Chondrocyte (in vitro differentiated cells): Measurements from ENCODE around the gene NANOGP8. TPM values are rescaled to one million over a fixed set of nuclear protein-coding genes. Genes with fewer than 3 reads are reported as not detected.
"Not testable (repeated sequence)": the region's sequence is repeated elsewhere in the genome, so short reads cannot be mapped to it uniquely, and the experiment has no call there.

Experiments
- DNase-seq: peaks from one replicate; pipeline ENCODE4 v3.0.0; 2021; ENCODE audit warnings: mixed read lengths, low spot score
- H3K27ac Mint-ChIP-seq: one replicate; pipeline ENCODE4 v1.8.0; 2021; ENCODE audit warnings: mild to moderate bottlenecking, moderate library complexity, mixed read lengths; ENCODE audit not compliant: unreplicated experiment
- H3K27me3 Mint-ChIP-seq: 2 replicates; pipeline ENCODE4 v1.8.0; 2021; ENCODE audit warnings: low read depth, mixed read lengths
- H3K36me3 Mint-ChIP-seq: 2 replicates; pipeline ENCODE4 v1.8.0; 2021; ENCODE audit warnings: low read depth, mixed read lengths
- H3K4me1 Mint-ChIP-seq: 2 replicates; pipeline ENCODE4 v1.8.0; 2021; ENCODE audit warnings: low read depth, mild to moderate bottlenecking, mixed read lengths
- H3K4me3 Mint-ChIP-seq: one replicate; pipeline ENCODE4 v1.8.0; 2021; ENCODE audit warnings: mild to moderate bottlenecking, moderate library complexity, mixed read lengths; ENCODE audit not compliant: unreplicated experiment
- H3K9me3 Mint-ChIP-seq: 2 replicates; pipeline ENCODE4 v1.8.0; 2021; ENCODE audit warnings: low read depth, mixed read lengths
- CTCF ChIP-seq: fragments of 200-600 bp; sonication (generic); IDR thresholded peaks from 2 replicates; pipeline ENCODE4 v1.5.0; 2021; ENCODE audit warnings: antibody characterized with exemption, mild to moderate bottlenecking, moderate library complexity
- total RNA-seq: library from RNA; stranded (reverse); gene quantifications from 3 replicates; pipeline ENCODE4 v1.2.1, GENCODE V29; 2021

Gene NANOGP8
- total RNA-seq, 1 donor from 2014 or later: not detected

GRCh38 chr15:35089551-35089950 is 4.5 kb upstream of the NANOGP8 start:
- H3K27ac Mint-ChIP-seq: no peak overlapping the region

GRCh38 chr15:35088329-35088728 is 3.2 kb upstream of the NANOGP8 start:
- no peak overlapping the region for H3K27ac Mint-ChIP-seq
- no peak for TF ChIP-seq CTCF
- H3K9me3 Mint-ChIP-seq: no peaks in the 10 kb centered on the region
- H3K27me3 Mint-ChIP-seq: no peaks in the 10 kb centered on the region
- H3K4me3 Mint-ChIP-seq: no peak overlapping the region
- no peaks in the 10 kb centered on the region for H3K4me1 Mint-ChIP-seq
- no peaks in the 10 kb centered on the region for H3K36me3 Mint-ChIP-seq
- DNase-seq: no peak

More at GRCh38 chr15:35089551-35089950, 4.5 kb upstream of the NANOGP8 start:
- Mint-ChIP-seq H3K4me3 (no peak overlapping the region), H3K9me3 (no peaks in the 10 kb centered on the region), H3K4me1 (no peaks in the 10 kb centered on the region), H3K36me3 (no peaks in the 10 kb centered on the region), H3K27me3 (no peaks in the 10 kb centered on the region)
- no peak for DNase-seq
- TF ChIP-seq CTCF: no peak

GRCh38 chr15:35087759-35088158 is 2.7 kb upstream of the NANOGP8 start:
- H3K4me1 Mint-ChIP-seq: no peaks in the 10 kb centered on the region
- H3K36me3 Mint-ChIP-seq: no peaks in the 10 kb centered on the region
- no peak for TF ChIP-seq CTCF
- H3K4me3 Mint-ChIP-seq: no peak overlapping the region
- H3K27ac Mint-ChIP-seq: no peak overlapping the region
- H3K27me3 Mint-ChIP-seq: no peaks in the 10 kb centered on the region
- no peak for DNase-seq
- H3K9me3 Mint-ChIP-seq: no peaks in the 10 kb centered on the region

GRCh38 chr15:35082371-35083348 is 2.4 kb downstream of the NANOGP8 start:
- not testable (repeated sequence) for DNase-seq, H3K4me1 Mint-ChIP-seq, H3K4me3 Mint-ChIP-seq, H3K36me3 Mint-ChIP-seq, H3K27me3 Mint-ChIP-seq, H3K27ac Mint-ChIP-seq, H3K9me3 Mint-ChIP-seq

- H3K27me3 Mint-ChIP-seq, DNase-seq, H3K9me3 Mint-ChIP-seq, H3K4me1 Mint-ChIP-seq, H3K4me3 Mint-ChIP-seq, H3K36me3 Mint-ChIP-seq, H3K27ac Mint-ChIP-seq: not testable (repeated sequence)
These were observed 3.3 kb downstream of the NANOGP8 start for GRCh38 chr15:35081626-35082365.

GRCh38 chr15:35080226-35080625 is 4.9 kb downstream of the NANOGP8 start:
- no peak for DNase-seq
- H3K4me1 Mint-ChIP-seq: peaks cover 9% of the 10 kb centered on the region
- H3K27me3 Mint-ChIP-seq: no peaks in the 10 kb centered on the region
- H3K36me3 Mint-ChIP-seq: no peaks in the 10 kb centered on the region
- no peak overlapping the region for H3K4me3 Mint-ChIP-seq
- no peak overlapping the region for H3K27ac Mint-ChIP-seq
- no peak for TF ChIP-seq CTCF
- H3K9me3 Mint-ChIP-seq: no peaks in the 10 kb centered on the region
